NCI-H1105 (cell line): ENCODE data around the gene ALG8.
"Not testable (repeated sequence)": the region's sequence is repeated elsewhere in the genome, so short reads cannot be mapped to it uniquely, and the experiment has no call there.

Experiments used
- DNase-seq: peaks from one replicate; lab custom pipeline; 2025; lab: John Stamatoyannopoulos, UW

Gene ALG8

DNA sequence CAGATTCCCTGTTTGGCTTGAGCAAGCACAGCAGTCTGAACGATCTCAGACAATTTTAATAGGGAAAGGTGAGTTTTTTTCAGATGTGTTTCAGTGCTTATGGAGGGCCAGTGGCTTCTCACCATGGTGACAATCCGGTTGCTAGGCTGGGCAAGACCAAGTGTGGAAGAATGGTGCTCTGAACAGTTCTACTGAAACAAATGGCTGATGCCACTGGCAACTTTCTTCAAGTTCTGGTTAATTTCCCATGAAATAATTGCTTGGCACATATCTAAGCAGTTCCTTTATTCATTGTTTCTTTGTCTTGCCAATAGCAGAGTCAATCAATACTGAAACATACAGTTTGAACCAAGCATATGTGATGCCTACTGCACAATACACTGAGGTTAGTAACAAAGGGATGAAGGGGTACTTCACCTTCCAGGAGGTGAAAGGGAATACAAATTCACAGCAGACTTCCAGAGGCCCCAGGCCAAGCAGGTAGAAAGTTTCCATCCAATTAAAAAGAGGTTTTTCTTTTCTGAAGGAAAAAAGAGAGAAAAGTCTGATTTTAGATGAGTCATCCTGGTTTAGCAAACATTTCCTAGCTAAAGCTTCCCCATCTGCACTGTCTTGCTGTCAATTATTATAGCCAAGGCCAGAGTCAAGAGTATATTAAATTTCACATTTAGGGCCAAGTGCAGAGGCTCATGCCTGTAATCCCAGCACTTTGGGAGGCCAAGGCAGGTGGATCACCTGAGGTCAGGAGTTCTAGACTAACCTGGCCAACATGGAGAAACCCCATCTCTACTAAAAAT lies 38.6 kb downstream of the ALG8 start:
- DNase-seq = no peak

DNA sequence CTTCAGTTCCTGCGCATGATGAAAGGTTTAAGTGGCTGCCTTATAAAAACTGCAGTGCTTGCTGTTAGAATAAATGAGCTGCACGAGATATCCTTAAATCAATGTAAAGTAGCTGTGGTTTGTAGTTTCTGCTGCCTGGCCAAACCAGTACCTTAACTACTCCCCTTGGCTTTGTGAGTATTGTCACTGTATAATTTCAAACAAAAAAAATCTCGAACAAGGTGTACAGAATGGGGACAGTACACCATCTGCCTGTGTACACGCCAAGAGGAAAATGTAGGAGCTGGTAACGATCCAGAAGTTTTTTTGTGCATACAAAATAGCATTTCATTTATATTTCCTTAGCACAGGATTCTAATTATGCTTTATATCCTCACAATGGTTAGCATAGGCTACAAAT lies 39.2 kb downstream of the ALG8 start:
- DNase-seq = peak; percentile 47

DNA sequence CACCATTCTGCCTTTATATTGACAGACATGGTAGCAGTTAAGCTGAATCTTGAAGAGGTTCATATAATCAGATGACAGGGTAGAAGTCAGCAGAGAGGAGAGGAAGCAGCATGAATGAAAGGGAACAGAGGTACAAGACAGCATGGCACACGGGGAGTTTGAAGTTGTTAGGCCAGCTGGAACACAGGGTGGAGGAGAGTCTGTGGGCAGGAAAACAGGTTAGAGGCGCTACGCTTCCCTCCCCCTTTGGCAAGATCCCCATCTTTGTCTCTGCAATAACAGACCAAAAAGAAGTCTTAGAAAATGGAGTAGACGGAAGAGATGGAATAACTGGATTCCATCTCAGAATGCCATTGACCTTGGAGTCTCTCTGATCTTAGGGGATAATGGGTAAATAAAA lies 39.8 kb downstream of the ALG8 start:
- DNase-seq = no peak

DNA sequence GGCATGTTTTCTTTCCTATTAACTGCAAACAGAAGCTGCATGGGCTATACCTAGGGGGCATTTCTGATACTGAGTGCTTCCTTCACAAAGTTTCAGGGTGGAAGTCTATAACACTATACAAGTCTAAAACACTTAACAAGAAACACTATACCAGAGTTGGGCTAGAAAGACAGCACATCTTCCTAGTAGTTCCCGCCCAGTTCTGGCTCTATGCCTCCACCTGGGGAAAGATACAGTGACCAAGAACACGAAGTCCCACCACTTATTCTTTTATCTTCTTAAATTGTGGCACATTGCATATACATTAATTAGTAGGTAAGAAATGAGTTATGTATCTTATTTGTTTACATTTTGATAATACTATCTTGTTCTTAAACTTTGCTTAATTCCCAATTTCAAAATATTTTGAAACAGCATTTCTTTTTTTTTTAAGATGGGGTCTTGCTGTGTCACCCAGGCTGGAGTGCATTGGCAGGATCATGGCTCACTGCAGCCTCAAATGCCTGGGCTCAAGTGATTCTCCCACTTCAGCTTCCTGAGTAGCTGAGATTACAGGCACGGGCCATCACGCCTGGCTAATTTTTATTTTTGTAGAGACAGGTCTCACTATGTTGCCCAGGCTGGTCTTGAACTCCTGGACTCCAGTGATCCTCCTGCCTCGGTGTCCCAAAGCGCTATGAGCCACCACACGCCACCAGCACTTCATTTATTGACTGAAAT lies 41.6 kb downstream of the ALG8 start:
- no peak for DNase-seq

DNA sequence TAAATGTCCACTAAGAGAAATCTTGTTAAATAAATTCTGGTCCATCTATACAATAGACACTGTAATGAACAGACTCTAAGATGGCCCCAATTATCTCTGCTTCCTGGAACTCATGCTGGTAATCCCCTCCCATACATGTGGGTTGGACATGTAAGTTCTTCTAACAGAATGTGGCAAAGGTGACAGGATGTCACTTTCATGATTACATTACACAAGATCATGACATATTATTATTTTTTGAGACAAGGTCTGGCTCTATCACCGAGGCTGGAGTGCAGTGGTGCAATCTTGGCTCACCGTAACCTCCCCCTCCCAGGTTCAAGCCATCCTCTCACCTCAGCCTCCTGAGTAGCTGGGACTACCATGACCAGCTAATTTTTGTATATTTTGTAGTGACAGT lies 45.2 kb downstream of the ALG8 start:
- no peak for DNase-seq

DNA sequence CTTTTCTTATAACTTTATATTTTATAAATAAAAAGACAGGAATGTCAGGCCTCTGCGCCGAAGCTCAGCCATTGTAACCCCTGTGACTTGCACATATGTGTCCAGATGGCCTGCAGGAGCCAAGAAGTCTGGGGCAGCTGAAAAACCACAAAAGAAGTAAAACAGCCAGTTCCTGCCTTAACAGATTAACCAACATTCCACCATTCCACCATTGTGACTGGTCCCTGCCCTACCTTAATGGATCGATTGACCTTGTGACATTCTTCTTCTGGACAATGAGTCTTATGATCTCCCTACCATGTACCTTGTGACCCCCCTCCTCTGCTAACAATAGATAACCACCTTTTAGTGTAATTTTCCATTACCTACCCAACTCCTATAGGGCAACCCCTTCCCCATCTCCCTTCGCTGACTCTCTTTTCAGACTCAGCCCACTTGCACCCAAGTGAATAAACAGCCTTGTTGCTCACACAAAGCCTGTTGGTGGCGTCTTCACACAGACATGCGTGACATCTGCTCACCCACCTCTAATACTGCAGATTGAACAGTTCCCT lies 52.8 kb downstream of the ALG8 start:
- DNase-seq = not testable (repeated sequence)

DNA sequence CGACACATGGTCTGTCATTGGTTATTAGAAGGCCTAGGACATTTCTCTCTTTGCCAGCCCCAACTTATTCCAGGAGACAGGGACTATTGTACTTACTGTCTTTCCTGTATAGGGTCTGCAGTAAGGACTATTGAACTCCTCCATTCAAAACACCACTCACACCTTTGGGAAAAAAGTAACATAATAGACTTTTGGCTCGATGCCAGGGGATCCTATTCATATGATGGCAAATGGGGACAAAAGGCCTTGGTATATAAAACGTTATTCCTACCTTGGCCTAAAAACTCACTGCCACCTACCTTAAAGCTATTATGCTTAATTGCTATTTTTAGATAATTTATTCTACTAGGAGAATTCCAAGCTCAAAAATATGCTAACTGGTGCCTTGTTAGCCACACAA lies 53.5 kb downstream of the ALG8 start:
- no peak for DNase-seq

DNA sequence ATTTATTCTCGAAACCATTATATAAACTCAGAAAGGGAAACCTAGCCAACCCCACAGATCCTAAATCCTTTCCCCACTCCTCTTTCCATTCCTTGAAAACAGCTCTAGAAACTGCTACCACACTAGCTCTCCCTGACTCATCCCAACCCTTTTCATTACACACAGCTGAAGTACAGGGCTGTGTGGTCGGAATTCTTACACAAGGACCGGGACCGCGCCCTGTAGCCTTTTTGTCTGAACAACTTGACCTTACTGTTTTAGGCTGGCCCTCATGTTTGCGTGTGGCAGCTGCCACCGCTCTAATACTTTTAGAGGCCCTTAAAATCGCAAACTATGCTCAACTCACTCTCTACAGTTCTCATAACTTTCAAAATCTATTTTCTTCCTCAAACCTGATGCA lies 54.9 kb downstream of the ALG8 start:
- not testable (repeated sequence) for DNase-seq

DNA sequence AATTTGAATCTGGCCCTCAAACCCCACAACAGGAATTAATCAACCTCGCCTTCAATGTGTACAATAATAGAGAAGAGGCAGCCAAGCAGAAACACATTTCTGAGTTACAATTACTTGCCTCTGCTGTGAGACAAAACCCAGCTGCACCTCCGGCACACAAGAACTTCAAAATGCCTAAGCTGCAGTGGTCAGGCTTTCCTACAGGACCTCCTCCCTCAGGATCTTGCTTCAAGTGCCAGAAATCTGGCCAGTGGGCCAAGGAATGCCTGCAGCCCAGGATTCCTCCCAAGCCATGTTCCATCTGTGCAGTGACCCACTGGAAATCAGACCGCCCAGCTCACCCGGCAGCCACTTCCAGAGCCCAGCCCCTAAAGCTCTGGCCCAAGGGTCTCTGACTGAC lies 56.4 kb downstream of the ALG8 start:
- no peak for DNase-seq

DNA sequence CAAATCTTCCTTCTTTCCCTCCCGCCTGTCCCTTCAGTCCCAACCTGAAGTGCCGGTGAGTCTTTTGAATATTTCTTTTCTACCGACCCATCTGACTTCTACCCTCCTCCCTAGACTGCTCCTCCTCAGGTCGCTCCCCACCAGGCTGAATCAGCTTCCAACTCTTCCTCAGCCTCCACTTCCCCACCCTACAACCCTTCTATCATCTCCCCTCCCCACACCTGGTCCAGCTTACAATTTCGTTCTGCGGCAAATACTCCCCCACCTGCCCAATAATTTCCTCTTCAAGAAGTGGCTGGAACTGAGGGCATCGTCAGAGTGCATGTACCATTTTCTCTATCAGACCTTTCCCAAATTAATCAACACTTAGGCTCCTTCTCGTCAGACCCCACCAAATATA lies 57.3 kb downstream of the ALG8 start:
- DNase-seq = no peak

DNA sequence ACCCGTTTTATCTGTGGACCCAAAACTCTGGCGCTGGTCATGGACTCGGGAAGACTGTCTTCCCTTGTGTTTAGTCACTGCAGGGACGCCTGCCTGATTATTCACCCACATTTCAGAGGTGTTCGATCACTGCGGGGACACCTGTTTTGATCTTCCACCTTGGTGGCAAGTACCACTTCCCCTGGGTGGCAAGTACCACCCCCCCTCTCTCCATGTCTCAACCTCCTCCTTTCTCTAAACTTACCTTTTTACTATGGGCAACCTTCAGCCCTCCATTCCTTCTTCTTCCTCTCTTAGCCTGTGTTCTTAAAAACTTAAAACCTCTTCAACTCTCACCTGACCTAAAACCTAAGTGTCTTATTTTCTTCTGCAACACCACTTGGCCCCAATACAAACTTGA lies 57.8 kb downstream of the ALG8 start:
- no peak for DNase-seq

DNA sequence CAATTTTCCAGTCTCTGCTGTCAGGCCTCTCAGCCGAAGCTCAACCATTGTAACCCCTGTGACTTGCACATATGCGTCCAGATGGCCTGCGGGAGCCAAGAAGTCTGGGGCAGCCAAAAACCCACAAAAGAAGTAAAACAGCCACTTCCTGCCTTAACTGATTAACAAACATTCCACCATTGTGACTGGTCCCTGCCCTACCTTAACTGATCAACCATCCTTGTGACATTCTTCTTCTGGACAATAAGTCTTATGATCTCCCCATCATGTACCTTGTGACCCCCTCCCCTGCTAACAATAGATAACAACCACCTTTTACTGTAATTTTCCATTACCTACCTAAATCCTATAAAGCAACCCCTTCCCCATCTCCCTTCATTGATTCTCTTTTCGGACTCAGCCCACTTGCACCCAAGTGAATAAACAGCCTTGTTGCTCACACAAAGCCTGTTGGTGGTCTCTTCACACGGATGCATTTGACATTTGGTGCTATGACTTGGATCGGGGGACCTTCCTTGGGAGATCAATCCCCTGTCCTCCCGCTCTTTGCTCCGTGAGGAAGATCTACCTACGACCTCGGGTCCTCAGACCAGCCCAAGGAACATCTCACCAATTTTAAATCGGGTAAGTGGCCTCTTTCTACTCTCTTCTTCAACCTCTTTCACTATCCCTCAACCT lies 58.5 kb downstream of the ALG8 start:
- no peak for DNase-seq

DNA sequence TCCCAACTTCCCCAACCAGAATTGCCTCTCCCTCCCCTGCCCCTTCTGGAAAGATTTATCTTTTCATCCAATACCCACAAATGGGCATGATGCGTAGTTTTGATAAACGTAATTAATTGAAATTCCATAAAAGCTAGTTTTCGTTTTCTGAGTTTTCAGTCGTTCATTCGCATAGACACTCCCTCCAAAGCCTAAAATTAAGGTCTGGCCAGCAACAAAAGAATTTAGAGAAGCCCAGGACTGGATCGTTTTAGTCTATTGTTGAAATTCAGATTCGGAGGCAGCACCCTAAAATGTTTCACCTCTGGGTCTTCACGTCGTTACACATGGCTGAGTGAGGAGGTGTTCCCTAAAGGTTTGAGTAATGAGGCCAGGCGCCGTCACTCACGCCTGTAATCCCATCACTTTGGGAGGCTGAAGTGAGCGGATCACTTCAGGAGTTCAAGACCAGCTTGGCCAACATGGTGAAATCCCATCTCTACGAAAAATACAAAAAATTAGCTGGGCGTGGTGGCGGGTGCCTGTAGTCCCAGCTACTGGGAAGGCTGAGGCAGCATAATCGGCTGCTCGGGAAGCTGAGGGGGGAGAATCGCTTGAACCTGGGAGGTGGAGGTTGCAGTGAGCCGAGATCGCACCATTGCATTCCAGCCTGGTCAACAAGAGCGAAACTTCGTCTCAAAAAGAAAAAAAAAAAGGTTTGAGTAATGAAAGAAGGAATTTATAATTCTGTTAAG lies 59.2 kb downstream of the ALG8 start:
- DNase-seq = no peak

DNA sequence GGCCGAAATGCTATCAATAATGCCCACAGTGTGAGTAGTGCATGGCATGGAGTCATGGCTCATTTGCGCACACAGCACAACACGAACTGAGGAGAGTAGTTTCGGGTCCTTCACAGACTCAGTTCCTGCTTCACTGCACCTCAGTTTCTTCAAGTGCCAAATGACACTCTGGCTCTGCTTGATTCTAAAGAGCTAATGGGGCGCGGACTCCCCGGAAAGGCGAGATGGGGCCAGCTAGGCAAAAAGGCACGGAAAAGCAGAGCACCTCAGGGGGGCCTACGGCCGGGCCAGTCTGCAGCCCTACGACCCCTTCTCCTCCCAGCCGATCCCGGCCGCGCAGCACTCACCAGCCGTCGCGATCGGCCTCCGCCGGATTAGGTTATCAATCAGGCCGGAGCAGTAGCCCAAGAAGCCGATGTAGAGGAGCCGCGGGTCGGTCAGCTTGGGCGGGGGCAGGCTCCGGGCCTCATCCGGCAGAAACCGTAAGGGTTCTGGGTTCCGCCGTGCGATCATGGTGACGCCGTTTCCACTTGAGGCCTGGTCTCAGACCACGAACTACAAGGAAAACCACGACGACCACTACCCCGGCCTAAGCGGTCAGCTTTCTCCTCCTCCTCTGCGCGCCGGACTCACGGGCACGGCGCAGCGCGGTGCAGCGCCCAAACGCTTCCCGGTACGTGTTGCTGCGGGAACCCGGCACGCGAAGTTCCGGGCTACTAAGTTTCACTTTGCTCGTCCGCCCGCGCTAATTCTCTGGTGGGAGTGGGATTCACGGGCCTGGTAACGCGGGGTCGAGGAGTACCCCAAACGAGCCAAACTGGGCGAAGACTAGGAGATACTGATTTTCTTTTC lies 60.0 kb downstream of the ALG8 start, which contains the start of gene NDUFC2:
Gene NDUFC2, minus strand, starts transcription at position 631 of the 852 bp plus-strand sequence. Its CDS starts 118 bp downstream, at position 513.
- peak; percentile 75 for DNase-seq

DNA sequence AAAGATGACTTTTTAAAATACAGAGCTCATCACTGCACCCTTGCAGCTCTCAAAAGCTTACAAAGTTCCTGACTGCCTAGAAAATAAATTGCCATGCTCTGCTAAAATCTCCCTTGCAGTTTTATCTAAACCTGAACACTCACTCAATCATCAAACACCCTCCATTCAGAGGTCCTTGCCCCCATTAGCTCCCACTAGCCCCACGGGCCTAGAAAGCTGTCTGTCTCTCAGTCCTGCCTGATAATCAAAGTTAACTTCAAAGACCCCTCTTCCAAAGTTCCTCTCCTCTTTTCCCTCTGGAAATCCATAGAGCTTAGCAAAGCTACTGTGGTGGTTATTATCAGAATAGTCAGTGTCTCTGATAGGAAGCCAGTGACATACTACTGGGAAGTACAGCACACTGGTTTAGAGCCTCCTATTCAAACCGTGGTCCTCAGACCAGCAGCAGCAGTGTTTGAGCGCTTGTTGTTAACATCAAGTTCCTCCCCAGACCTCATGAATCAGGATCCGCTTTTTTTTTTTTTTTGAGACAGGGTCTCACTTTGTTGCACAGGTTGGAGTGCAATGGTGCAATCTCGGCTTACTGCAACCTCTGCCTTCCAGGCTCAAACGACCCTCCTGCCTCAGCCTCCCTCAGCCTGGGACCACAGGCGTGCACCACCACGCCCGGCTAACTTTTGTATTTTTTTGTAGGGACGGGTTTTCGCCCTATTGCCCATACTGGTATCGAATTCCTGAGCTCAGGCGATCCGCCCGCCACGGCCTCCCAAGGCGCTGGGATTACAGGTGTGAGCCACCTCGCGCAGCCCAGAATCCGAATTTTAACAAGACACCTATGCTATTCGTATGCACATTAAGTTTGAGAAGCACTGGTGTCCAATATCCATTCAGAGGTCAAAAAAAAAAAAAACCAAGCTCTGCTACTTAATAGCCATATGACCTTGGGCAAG lies 60.9 kb downstream of the ALG8 start:
- no peak for DNase-seq

DNA sequence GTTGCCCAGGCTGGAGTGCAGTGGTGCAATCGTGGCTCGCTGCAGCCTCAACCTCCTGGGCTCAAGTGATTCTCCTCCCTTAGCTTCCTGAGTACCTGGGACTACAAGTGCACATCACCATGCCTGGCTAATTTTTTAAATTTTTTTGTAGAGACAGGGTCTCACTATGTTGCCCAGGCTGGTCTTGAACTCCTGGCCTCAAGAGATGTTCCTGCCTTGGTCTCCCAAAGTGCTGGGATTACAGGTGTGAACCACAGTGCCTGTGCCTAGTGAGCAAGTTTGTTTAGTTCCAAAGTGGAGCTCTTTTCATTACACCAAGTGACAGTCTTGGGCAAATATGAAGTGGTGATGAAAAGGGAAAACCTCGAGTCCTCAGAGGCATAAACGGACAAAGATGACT lies 61.8 kb downstream of the ALG8 start:
- DNase-seq = not testable (repeated sequence)

DNA sequence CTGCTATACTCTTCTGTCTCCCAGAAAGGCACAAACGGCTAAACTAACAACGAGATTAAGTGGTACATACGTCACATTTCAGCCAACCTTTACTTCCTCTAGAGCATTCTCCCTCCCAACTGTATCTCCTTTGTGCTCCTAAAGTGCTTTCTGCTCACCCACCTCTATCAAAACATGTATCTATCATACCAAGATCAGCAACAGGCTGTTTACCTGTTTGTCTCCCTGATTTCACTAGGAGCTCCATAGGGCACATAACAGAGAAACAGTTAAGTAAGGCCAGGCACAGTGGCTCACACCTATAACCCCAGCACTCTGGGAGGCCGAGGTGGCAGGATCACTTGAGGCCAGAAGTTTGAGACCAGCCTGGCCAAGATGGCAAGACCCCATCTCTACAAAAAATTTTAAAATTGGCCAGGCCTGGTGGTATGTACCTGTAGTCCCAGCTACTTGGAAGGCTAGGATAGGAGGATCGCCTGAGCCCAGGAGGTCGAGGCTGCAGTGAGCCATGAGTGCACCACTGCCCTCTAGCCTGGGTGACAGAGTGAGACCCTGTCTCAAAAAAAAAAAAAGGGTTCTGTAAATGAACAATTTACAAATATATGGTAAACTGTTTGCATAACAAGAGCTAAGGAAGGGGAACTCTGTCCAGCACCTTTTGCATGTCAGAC lies 62.6 kb downstream of the ALG8 start:
- DNase-seq = no peak

DNA sequence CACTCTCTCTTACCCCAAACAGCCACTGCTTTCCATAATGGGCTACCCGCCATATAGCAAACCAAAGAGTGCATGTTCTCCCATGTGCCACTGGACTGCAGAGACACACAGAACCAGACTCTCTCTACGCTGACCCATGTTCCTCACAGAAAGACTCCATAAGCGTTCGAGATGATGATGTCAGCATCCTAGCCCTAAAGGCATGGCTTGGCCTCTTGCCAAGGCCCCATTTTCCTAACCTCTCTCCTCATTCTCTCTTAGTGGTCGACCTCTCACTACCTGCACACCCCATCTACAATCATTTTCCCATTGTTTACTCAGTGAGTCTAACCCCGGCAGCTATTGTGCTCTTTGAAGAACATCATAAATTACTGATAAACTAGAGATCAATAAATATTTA lies 64.7 kb downstream of the ALG8 start:
- DNase-seq = no peak

DNA sequence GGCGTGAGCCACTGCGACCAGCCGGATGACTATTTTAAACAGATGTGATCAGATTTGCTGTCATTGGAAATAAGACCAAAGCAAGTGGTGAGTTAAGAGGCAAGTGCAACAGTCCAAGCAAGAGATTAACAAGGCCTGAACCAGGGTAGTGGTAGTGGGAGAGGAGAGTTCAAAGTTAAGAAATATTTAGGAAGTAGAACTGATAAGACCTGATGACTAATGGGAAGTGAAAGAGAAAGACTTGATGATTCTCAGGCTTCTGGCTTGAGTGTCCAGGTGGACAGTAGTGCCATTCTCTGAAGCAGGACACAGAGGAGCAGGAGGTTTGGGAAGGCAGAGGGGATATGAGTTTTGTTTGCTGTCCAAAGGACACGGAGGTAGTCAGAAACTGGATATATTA lies 67.0 kb downstream of the ALG8 start:
- DNase-seq = no peak
